Measurements from ENCODE around the gene FAM131A.

The FAM131A gene

GRCh38 chr3:184346480-184347190 lies 9.2 kb downstream of the FAM131A start:
- H3K4me1 ChIP-seq (ENCODE audit: control insufficient read depth, insufficient read depth, low read length) = peaks cover 37% of the 10 kb centered on the region
- no peak overlapping the region for H3K9ac ChIP-seq (ENCODE audit: low read length)

GRCh38 chr3:184347321-184348056 lies 10.1 kb downstream of the FAM131A start:
- H3K9me3 ChIP-seq (ENCODE audit: control insufficient read depth, low read length) = no peaks in the 10 kb centered on the region
- no peaks in the 10 kb centered on the region for H3K36me3 ChIP-seq (ENCODE audit: control insufficient read depth, insufficient read depth, low read length)
- H3K27me3 ChIP-seq (ENCODE audit: control insufficient read depth, insufficient read depth, low read length) = no peaks in the 10 kb centered on the region
- H3K4me1 ChIP-seq (ENCODE audit: control insufficient read depth, insufficient read depth, low read length) = peaks cover 39% of the 10 kb centered on the region
- no peak overlapping the region for H3K4me3 ChIP-seq (ENCODE audit: low read length)
- no peak overlapping the region for H3K9ac ChIP-seq (ENCODE audit: low read length)

More at GRCh38 chr3:184346480-184347190, 9.2 kb downstream of the FAM131A start:
- Histone ChIP-seq H3K9me3 (ENCODE audit: control insufficient read depth, low read length) (no peaks in the 10 kb centered on the region), H3K4me3 (ENCODE audit: low read length) (no peak overlapping the region), H3K27me3 (ENCODE audit: control insufficient read depth, insufficient read depth, low read length) (no peaks in the 10 kb centered on the region), H3K36me3 (ENCODE audit: control insufficient read depth, insufficient read depth, low read length) (no peaks in the 10 kb centered on the region)

- Histone ChIP-seq H3K27me3 (ENCODE audit: control insufficient read depth, insufficient read depth, low read length) (no peaks in the 10 kb centered on the region), H3K9me3 (ENCODE audit: control insufficient read depth, low read length) (no peaks in the 10 kb centered on the region), H3K36me3 (ENCODE audit: control insufficient read depth, insufficient read depth, low read length) (no peaks in the 10 kb centered on the region), H3K4me3 (ENCODE audit: low read length) (no peak overlapping the region), H3K9ac (ENCODE audit: low read length) (no peak overlapping the region), H3K4me1 (ENCODE audit: control insufficient read depth, insufficient read depth, low read length) (peaks cover 41% of the 10 kb centered on the region)
These were observed 10.6 kb downstream of the FAM131A start for GRCh38 chr3:184348057-184348382.

- no peaks in the 10 kb centered on the region for H3K9me3 ChIP-seq (ENCODE audit: control insufficient read depth, low read length)
- H3K4me3 ChIP-seq (ENCODE audit: low read length) = no peak overlapping the region
- no peaks in the 10 kb centered on the region for H3K27me3 ChIP-seq (ENCODE audit: control insufficient read depth, insufficient read depth, low read length)
- peaks cover 42% of the 10 kb centered on the region for H3K4me1 ChIP-seq (ENCODE audit: control insufficient read depth, insufficient read depth, low read length)
- H3K36me3 ChIP-seq (ENCODE audit: control insufficient read depth, insufficient read depth, low read length) = no peaks in the 10 kb centered on the region
- no peak overlapping the region for H3K9ac ChIP-seq (ENCODE audit: low read length)
These were observed 12.4 kb downstream of the FAM131A start for GRCh38 chr3:184349563-184350470.

- Histone ChIP-seq H3K9ac (ENCODE audit: low read length) (no peak overlapping the region), H3K36me3 (ENCODE audit: control insufficient read depth, insufficient read depth, low read length) (no peaks in the 10 kb centered on the region), H3K4me3 (ENCODE audit: low read length) (no peak overlapping the region), H3K4me1 (ENCODE audit: control insufficient read depth, insufficient read depth, low read length) (peaks cover 37% of the 10 kb centered on the region), H3K27me3 (ENCODE audit: control insufficient read depth, insufficient read depth, low read length) (no peaks in the 10 kb centered on the region), H3K9me3 (ENCODE audit: control insufficient read depth, low read length) (no peaks in the 10 kb centered on the region)
These were observed 13.2 kb downstream of the FAM131A start for GRCh38 chr3:184350618-184351017.

GRCh38 chr3:184351511-184352148 lies 14.2 kb downstream of the FAM131A start:
- H3K36me3 ChIP-seq (ENCODE audit: control insufficient read depth, insufficient read depth, low read length) = no peaks in the 10 kb centered on the region
- H3K27me3 ChIP-seq (ENCODE audit: control insufficient read depth, insufficient read depth, low read length) = no peaks in the 10 kb centered on the region
- no peaks in the 10 kb centered on the region for H3K9me3 ChIP-seq (ENCODE audit: control insufficient read depth, low read length)
- H3K4me3 ChIP-seq (ENCODE audit: low read length) = no peak overlapping the region
- H3K9ac ChIP-seq (ENCODE audit: low read length) = peak overlapping the region; percentile 66
- peaks cover 33% of the 10 kb centered on the region for H3K4me1 ChIP-seq (ENCODE audit: control insufficient read depth, insufficient read depth, low read length)

- H3K9ac ChIP-seq (ENCODE audit: low read length) = peak overlapping the region; percentile 66
- H3K9me3 ChIP-seq (ENCODE audit: control insufficient read depth, low read length) = no peaks in the 10 kb centered on the region
- peak overlapping the region; percentile 10 for H3K4me3 ChIP-seq (ENCODE audit: low read length)
- H3K4me1 ChIP-seq (ENCODE audit: control insufficient read depth, insufficient read depth, low read length) = peaks cover 33% of the 10 kb centered on the region
- no peaks in the 10 kb centered on the region for H3K36me3 ChIP-seq (ENCODE audit: control insufficient read depth, insufficient read depth, low read length)
- H3K27me3 ChIP-seq (ENCODE audit: control insufficient read depth, insufficient read depth, low read length) = no peaks in the 10 kb centered on the region
These were observed 14.9 kb downstream of the FAM131A start for GRCh38 chr3:184352149-184352785.

- no peak overlapping the region for H3K4me3 ChIP-seq (ENCODE audit: low read length)
- no peaks in the 10 kb centered on the region for H3K27me3 ChIP-seq (ENCODE audit: control insufficient read depth, insufficient read depth, low read length)
- H3K9ac ChIP-seq (ENCODE audit: low read length) = no peak overlapping the region
- H3K9me3 ChIP-seq (ENCODE audit: control insufficient read depth, low read length) = no peaks in the 10 kb centered on the region
- no peaks in the 10 kb centered on the region for H3K36me3 ChIP-seq (ENCODE audit: control insufficient read depth, insufficient read depth, low read length)
- peaks cover 33% of the 10 kb centered on the region for H3K4me1 ChIP-seq (ENCODE audit: control insufficient read depth, insufficient read depth, low read length)
These were observed 15.6 kb downstream of the FAM131A start for GRCh38 chr3:184352897-184353545.

- Histone ChIP-seq H3K9me3 (ENCODE audit: control insufficient read depth, low read length) (no peaks in the 10 kb centered on the region), H3K27me3 (ENCODE audit: control insufficient read depth, insufficient read depth, low read length) (no peaks in the 10 kb centered on the region), H3K4me1 (ENCODE audit: control insufficient read depth, insufficient read depth, low read length) (peaks cover 33% of the 10 kb centered on the region), H3K9ac (ENCODE audit: low read length) (no peak overlapping the region), H3K4me3 (ENCODE audit: low read length) (no peak overlapping the region), H3K36me3 (ENCODE audit: control insufficient read depth, insufficient read depth, low read length) (no peaks in the 10 kb centered on the region)
These were observed 16.1 kb downstream of the FAM131A start for GRCh38 chr3:184353546-184353941.

- Histone ChIP-seq H3K9ac (ENCODE audit: low read length) (no peak overlapping the region), H3K4me1 (ENCODE audit: control insufficient read depth, insufficient read depth, low read length) (peaks cover 33% of the 10 kb centered on the region), H3K9me3 (ENCODE audit: control insufficient read depth, low read length) (no peaks in the 10 kb centered on the region), H3K27me3 (ENCODE audit: control insufficient read depth, insufficient read depth, low read length) (no peaks in the 10 kb centered on the region), H3K4me3 (ENCODE audit: low read length) (no peak overlapping the region), H3K36me3 (ENCODE audit: control insufficient read depth, insufficient read depth, low read length) (no peaks in the 10 kb centered on the region)
These were observed 16.8 kb downstream of the FAM131A start for GRCh38 chr3:184354121-184354728.

- H3K9ac ChIP-seq (ENCODE audit: low read length) = no peak overlapping the region
- H3K4me3 ChIP-seq (ENCODE audit: low read length) = no peak overlapping the region
- H3K27me3 ChIP-seq (ENCODE audit: control insufficient read depth, insufficient read depth, low read length) = no peaks in the 10 kb centered on the region
- no peaks in the 10 kb centered on the region for H3K36me3 ChIP-seq (ENCODE audit: control insufficient read depth, insufficient read depth, low read length)
- H3K9me3 ChIP-seq (ENCODE audit: control insufficient read depth, low read length) = no peaks in the 10 kb centered on the region
- peaks cover 29% of the 10 kb centered on the region for H3K4me1 ChIP-seq (ENCODE audit: control insufficient read depth, insufficient read depth, low read length)
These were observed 17.4 kb downstream of the FAM131A start for GRCh38 chr3:184354754-184355153.

Measured in mucosa of stomach (tissue), 1 donor.